K562 (cell line): ENCODE data around the gene HNRNPLL. TPM values are rescaled to one million over a fixed set of nuclear protein-coding genes. Genes with fewer than 3 reads are reported as not detected.

Experiments used
- ATAC-seq: fragments of 200-7000 bp; cut with Tn5 transposase; 3 replicates; pipeline ENCODE4 v1.9.1; 2020; ENCODE audit warnings: moderate library complexity
- BruUV-seq: library from RNA; stranded (reverse); fragments of 400-500 nt; replicated peaks from 2 replicates; lab custom pipeline; 2021; lab: Mats Ljungman, UMichigan
- CTCF ChIA-PET: fragments of 300-600 bp; formaldehyde crosslinking; extraction: SDS; loops from one replicate; lab custom pipeline; 2021; ENCODE audit warnings: low intra/inter-chr PET ratio; lab: Yijun Ruan, JAX
- POLR2A ChIA-PET: fragments of 300-600, 350-650 bp; sonication (Branson Sonifier 250); formaldehyde crosslinking; extraction: SDS; loops from one replicate; lab custom pipeline; 2021; ENCODE audit warnings: antibody characterized with exemption, inconsistent platforms; lab: Yijun Ruan, JAX
- DNase-seq, 4 experiments: peaks; one replicate each; pipeline versions ENCODE4 v3.0.0 to v3.0.0-alpha.2; 2011 to 2018; ENCODE audit warnings: low spot score in 3 of 4, mixed read lengths in 3 of 4; ENCODE audit errors: extremely low read depth in 1 of 4
- FAIRE-seq: peaks from 2 replicates; lab custom pipeline; 2011; peaks lifted over from hg19 to GRCh38; lab: Jason Lieb, UNC
- H2AFZ ChIP-seq: 2 replicates; pipeline ENCODE4 v1.6.0; 2011; ENCODE audit warnings: low read depth, low read length, control low read depth, inconsistent platforms
- H3K27ac ChIP-seq: fragments of 200-600 bp; 3 replicates; pipeline ENCODE4 v1.8.0; 2011; ENCODE audit warnings: low read depth, mild to moderate bottlenecking, control low read depth, inconsistent platforms, low read length, moderate library complexity, mixed read lengths; ENCODE audit errors: extremely low read depth
- H3K27me3 ChIP-seq, 2 experiments: fragments of 300-600 bp in 1 of 2; 2 replicates in 1 of 2; 3 replicates in 1 of 2; pipeline versions ENCODE4 v1.6.0 to v1.8.0; 2011; ENCODE audit warnings: inconsistent platforms in 2 of 2, low read length in 2 of 2, mild to moderate bottlenecking in 1 of 2, mixed read lengths in 1 of 2, moderate library complexity in 1 of 2; ENCODE audit not compliant: control insufficient read depth in 2 of 2, insufficient read depth in 2 of 2
- H3K36me3 ChIP-seq: fragments of 300-600 bp; 3 replicates; pipeline ENCODE4 v1.8.0; 2011; ENCODE audit warnings: mild to moderate bottlenecking, low read length, inconsistent platforms; ENCODE audit not compliant: control insufficient read depth, insufficient read depth
- H3K4me1 ChIP-seq, 2 experiments: fragments of 200-600 bp in 1 of 2; replicated peaks in 1 of 2; 2 replicates in 1 of 2; 3 replicates in 1 of 2; pipeline versions ENCODE4 v1.5.1 to v1.8.0; 2011; ENCODE audit warnings: inconsistent platforms in 2 of 2, low read length in 2 of 2, mild to moderate bottlenecking in 1 of 2, mixed read lengths in 1 of 2, moderate library complexity in 1 of 2; ENCODE audit not compliant: control insufficient read depth in 2 of 2, insufficient read depth in 2 of 2
- H3K4me2 ChIP-seq: 2 replicates; pipeline ENCODE4 v1.6.1; 2011; ENCODE audit warnings: low read length, control low read depth, inconsistent platforms, mixed read lengths; ENCODE audit not compliant: insufficient read depth
- H3K4me3 ChIP-seq: fragments of 200-600 bp; sonication (generic), shearing (Covaris generic); 2 replicates; pipeline ENCODE4 v1.5.1; 2016; ENCODE audit warnings: control low read depth, inconsistent platforms
- H3K79me2 ChIP-seq: fragments of 200-600 bp; 3 replicates; pipeline ENCODE4 v1.8.0; 2011; ENCODE audit warnings: low read length, inconsistent platforms; ENCODE audit not compliant: control insufficient read depth, insufficient read depth
- H3K9ac ChIP-seq, 2 experiments: 2 replicates each; pipeline versions ENCODE4 v1.6.0 to v1.6.1; 2011; ENCODE audit warnings: low read depth in 2 of 2, low read length in 2 of 2, control low read depth in 1 of 2, inconsistent platforms in 1 of 2, mild to moderate bottlenecking in 1 of 2, mixed read lengths in 1 of 2; ENCODE audit not compliant: insufficient read depth in 1 of 2
- H3K9me1 ChIP-seq: one replicate; pipeline ENCODE4 v1.6.0; 2011; ENCODE audit warnings: inconsistent platforms, mild to moderate bottlenecking, low read length, moderate library complexity; ENCODE audit not compliant: control insufficient read depth, insufficient read depth
- H3K9me3 ChIP-seq: replicated peaks from 2 replicates; pipeline ENCODE4 v1.5.1; 2011; ENCODE audit warnings: low read depth, low read length, inconsistent platforms; ENCODE audit not compliant: control insufficient read depth, insufficient read depth
- H4K20me1 ChIP-seq: replicated peaks from 2 replicates; pipeline ENCODE4 v1.6.1; 2011; ENCODE audit warnings: low read length, inconsistent platforms, mixed read lengths; ENCODE audit not compliant: control insufficient read depth, insufficient read depth
- CBX8 ChIP-seq: fragments of 200-600 bp; sonication (generic); IDR thresholded peaks from 2 replicates; pipeline ENCODE4 v1.6.1; 2012; ENCODE audit warnings: borderline replicate concordance, mixed run types, low read depth, mild to moderate bottlenecking, moderate library complexity, mixed read lengths, low read length, control low read depth, inconsistent platforms; ENCODE audit not compliant: poor library complexity, severe bottlenecking; ENCODE audit errors: extremely low read depth
- DPF2 ChIP-seq: fragments of 450-650 bp; IDR thresholded peaks from 2 replicates; pipeline ENCODE4 v1.6.1; 2016
- JUND ChIP-seq, 2 experiments: IDR thresholded peaks; 2 replicates in 1 of 2; 3 replicates in 1 of 2; pipeline ENCODE4 v1.6.1; 2011; ENCODE audit warnings: borderline replicate concordance in 2 of 2, low read depth in 2 of 2, low read length in 2 of 2, improper control_type of control experiment in 1 of 2, missing biosample characterization in 1 of 2, missing genetic modification characterization in 1 of 2, missing genetic modification reagents in 1 of 2
- MLLT1 ChIP-seq, 2 experiments: fragments of 450-650 bp; IDR thresholded peaks; 2 replicates each; pipeline ENCODE4 v1.6.1; 2016
- NEUROD1 ChIP-seq: fragments of 150-350 bp; IDR thresholded peaks from 2 replicates; pipeline ENCODE4 v1.6.1; 2014; ENCODE audit warnings: borderline replicate concordance, low read length, low read depth; ENCODE audit not compliant: partially characterized antibody
- NRF1 ChIP-seq, 2 experiments: fragments of 450-650 bp; IDR thresholded peaks in 1 of 2; conservative IDR thresholded peaks in 1 of 2; 2 replicates each; pipeline ENCODE4 v1.6.1; 2014; ENCODE audit warnings: mild to moderate bottlenecking in 2 of 2
- POLR2AphosphoS5 ChIP-seq: IDR thresholded peaks from 2 replicates; pipeline ENCODE4 v1.6.1; 2011; ENCODE audit warnings: mild to moderate bottlenecking, low read depth, low read length, moderate library complexity; ENCODE audit not compliant: control insufficient read depth, insufficient read depth
- SPI1 ChIP-seq: IDR thresholded peaks from 2 replicates; pipeline ENCODE4 v1.6.1; 2011; ENCODE audit warnings: low read depth, low read length, control low read depth, borderline replicate concordance
- SREBF2 ChIP-seq: sonication (generic); formaldehyde crosslinking; IDR thresholded peaks from 2 replicates; pipeline ENCODE4 v1.4.0; 2020; ENCODE audit warnings: mild to moderate bottlenecking, missing genetic modification reagents
- SRSF7 ChIP-seq: fragments of 200-400 bp; formaldehyde crosslinking; optimal IDR thresholded peaks from 2 replicates; pipeline ENCODE3; 2017; ENCODE audit warnings: mild to moderate bottlenecking, low read depth, low read length
- SUPT5H ChIP-seq: fragments of 450-650 bp; IDR thresholded peaks from 2 replicates; pipeline ENCODE4 v1.6.1; 2016
- ZNF239 ChIP-seq: fragments of 250-450 bp; sonication (Bioruptor Pico); IDR thresholded peaks from 2 replicates; pipeline ENCODE4 v1.4.0; 2020; ENCODE audit warnings: mild to moderate bottlenecking
- WGBS: fragments of 100-300 bp; shearing (Covaris generic); methylation state at CpG from one replicate; pipeline ENCODE4 v1.1.6; 2016; ENCODE audit warnings: low coverage, mixed read lengths; ENCODE audit not compliant: insufficient coverage; ENCODE audit errors: missing lambda C conversion rate; 5-methylcytosine and 5-hydroxymethylcytosine counted together
- in situ Hi-C: fragments of 300-500 bp; cut with MboI; formaldehyde crosslinking; loops from 4 replicates; pipeline ENCODE4 v1.15.0; 2018; ENCODE audit warnings: inconsistent platforms, mixed read lengths
- intact Hi-C: fragments of 100-400 bp; cut with micrococcal nuclease; formaldehyde crosslinking; loops from 2 replicates; pipeline ENCODE4 v1.14.2; 2022
- polyA plus RNA-seq, 8 experiments: library from polyadenylated mRNA; depleted of rRNA in 4 of 8; stranded (reverse) in 5 of 8; unstranded in 3 of 8; fragments of >200 nt; fragmentation: Nextera tagmentation in 2 of 8; fragmentation: Illumina TruSeq in 1 of 8; extraction: Ambion mirVana in 2 of 8; extraction: Trizol in 1 of 8; gene quantifications; 2 replicates each; pipeline versions ENCODE4 v1.2.1 to v1.2.3, GENCODE V29; 2011 to 2014; ENCODE audit warnings: inconsistent platforms in 1 of 8, missing spikeins in 1 of 8
- total RNA-seq, 7 experiments: library from RNA; depleted of rRNA in 6 of 7; stranded (reverse); fragments of >200 nt in 6 of 7; fragmentation: Illumina TruSeq in 2 of 7; extraction: Trizol in 2 of 7; gene quantifications; 2 replicates each; pipeline versions ENCODE4 v1.2.1 to v1.2.3, GENCODE V29; 2011 to 2021; ENCODE audit warnings: low replicate concordance in 1 of 7

Gene HNRNPLL
- total and polyA plus RNA-seq, 9 of the 15 experiments (the other 6 are each of a cell fraction or from before 2014, with no cell fraction given): 19.8 to 135 (median 57.8) TPM

GRCh38 chr2:38533757-38534545 lies 68.8 kb downstream of the HNRNPLL start (continued):
- TF ChIP-seq SUPT5H (no peak), SRSF7 (no peak), NEUROD1 (no peak), DPF2 (0 out of 2 replicates have a peak, but pooled peaks have one; percentile 28), SREBF2 (CRISPR knock-in tag) (no peak), JUND (IDR thresholded peaks at IDR 0.05; ENCODE audit: borderline replicate concordance, low read depth, low read length) (peak; percentile 69; the same call in 1 of the 2 replicates), JUND (tag; IDR thresholded peaks at IDR 0.05; ENCODE audit: borderline replicate concordance, low read depth, low read length) (peak; percentile 50; the same call in 1 of the 3 replicates)
- TF ChIP-seq, all 486 proteins: peak for 5

GRCh38 chr2:38533180-38533579 lies 69.5 kb downstream of the HNRNPLL start:
- no peak overlapping the region for H3K27ac ChIP-seq
- in situ Hi-C loops: no loop called here
- H3K27me3 ChIP-seq: peaks cover 7 to 27% of the 10 kb centered on the region in 2 experiments; a peak in 2 of 5 replicates
- H3K79me2 ChIP-seq: no peaks in the 10 kb centered on the region
- BruUV-seq: no TSS peak
- H3K36me3 ChIP-seq: no peaks in the 10 kb centered on the region
- ATAC-seq (no peak), DNase-seq (no peak), FAIRE-seq (no peak)
- H3K9ac ChIP-seq: no peak overlapping the region; a peak in 1 of 4 replicates
- peak overlapping the region; percentile 32; the same call in 1 of the 2 replicates for H3K4me2 ChIP-seq
- H3K4me1 ChIP-seq: peaks cover 7 to 16% of the 10 kb centered on the region in 2 experiments; a peak in 3 of 5 replicates
- WGBS: 20% methylated on average over 9 of the region's 9 CpGs
- H2AFZ ChIP-seq: peak overlapping the region; percentile 51; the same call in 1 of the 2 replicates
- ChIA-PET POLR2A (interaction anchor here (1.1 to 1.8 kb wide), 8 partner anchors 10 to 218 kb away, joined by 3 to 9 read pairs (median 5); partner anchors contain the start of gene SRSF7), CTCF (no interaction called here)
- H3K4me3 ChIP-seq: no peak overlapping the region
- no peaks in the 10 kb centered on the region; the same call in 1 of the 2 replicates for H4K20me1 ChIP-seq
- intact Hi-C loops: loop anchor here (10.0 kb wide), 1 partner anchor 282 kb away; no protein-coding TSS in a partner anchor
- no peaks in the 10 kb centered on the region for H3K9me3 ChIP-seq
- H3K9me1 ChIP-seq: no peaks in the 10 kb centered on the region
- TF ChIP-seq MLLT1 (IDR thresholded peaks at IDR 0.05): no peak
- TF ChIP-seq POLR2AphosphoS5: no peak
- TF ChIP-seq NRF1 (conservative IDR thresholded peaks at IDR 0.05 in 1 of 2, IDR thresholded peaks at IDR 0.05 in 1 of 2): 0 out of 4 replicates have a peak, but pooled peaks of 1 of the 2 experiments have one; percentile 10
- no peak for TF ChIP-seq ZNF239 (CRISPR knock-in tag)
- TF ChIP-seq CBX8: no peak
- TF ChIP-seq SPI1: 0 out of 2 replicates have a peak, but pooled peaks have one; percentile 2
